Vagina (tissue), 2 donors: ENCODE results near the gene CD80. TPM values are rescaled to one million over a fixed set of nuclear protein-coding genes. Genes with fewer than 3 reads are reported as not detected.

Experiments used
- DNase-seq, 2 donors: peaks; one replicate each; pipeline ENCODE4 v3.0.0-alpha.2; 2017; ENCODE audit errors: extremely low spot score in 2 of 2
- H3K27ac ChIP-seq: fragments of 200-600 bp; sonication (generic); one replicate; pipeline ENCODE4 v1.5.1; 2019
- H3K27me3 ChIP-seq: fragments of 200-600 bp; sonication (generic); one replicate; pipeline ENCODE4 v1.5.1; 2019
- H3K36me3 ChIP-seq, 2 donors: fragments of 200-600 bp; sonication (generic); one replicate each; pipeline ENCODE4 v1.5.1; 2017 to 2019
- H3K4me1 ChIP-seq: fragments of 200-600 bp; sonication (generic); one replicate; pipeline ENCODE4 v1.5.1; 2019
- H3K4me3 ChIP-seq, 2 donors: fragments of 200-600 bp; sonication (generic); 1 replicate in 1 of 2; 2 replicates in 1 of 2; pipeline ENCODE4 v1.5.1; 2016 to 2019
- H3K9me3 ChIP-seq: fragments of 200-600 bp; sonication (generic); one replicate; pipeline ENCODE4 v1.5.1; 2019
- CTCF ChIP-seq, 3 experiments: fragments of 450-650 bp in 2 of 3; fragments of 200-600 bp in 1 of 3; sonication (generic) in 1 of 3; IDR thresholded peaks; one replicate each; pipeline ENCODE4 v1.5.1; 2017 to 2019; ENCODE audit warnings: antibody characterized with exemption in 3 of 3, mild to moderate bottlenecking in 2 of 3, moderate library complexity in 2 of 3
- POLR2A ChIP-seq, 2 donors: fragments of 450-650 bp; IDR thresholded peaks; one replicate each; pipeline ENCODE4 v1.6.1; 2017; ENCODE audit warnings: antibody characterized with exemption in 2 of 2, mild to moderate bottlenecking in 2 of 2, moderate library complexity in 2 of 2
- POLR2AphosphoS5 ChIP-seq, 2 donors: sonication (generic); formaldehyde crosslinking; IDR thresholded peaks; one replicate each; pipeline ENCODE4 v1.9.0; 2017; ENCODE audit warnings: antibody characterized with exemption in 2 of 2, mild to moderate bottlenecking in 2 of 2, low read depth in 1 of 2; ENCODE audit not compliant: insufficient read depth in 1 of 2
- intact Hi-C: fragments of 100-400 bp; cut with DNase I; formaldehyde crosslinking; loops from one replicate; pipeline ENCODE4 v1.15.1; 2023
- total RNA-seq: library from RNA; depleted of rRNA; stranded (reverse); fragments of >200 nt; gene quantifications from one replicate; pipeline ENCODE4 v1.2.3, GENCODE V29; 2016

The CD80 gene
- total RNA-seq, 1 donor from 2014 or later, result not detected

- Histone ChIP-seq H3K4me1 (peaks cover 8% of the 10 kb centered on the region), H3K4me3 (no peak overlapping the region), H3K36me3 (no peaks in the 10 kb centered on the region), H3K27ac (no peak overlapping the region), H3K27me3 (no peaks in the 10 kb centered on the region), H3K9me3 (no peaks in the 10 kb centered on the region)
- TF ChIP-seq CTCF (IDR thresholded peaks at IDR 0.05) (no peak), POLR2AphosphoS5 (IDR thresholded peaks at IDR 0.05; ENCODE audit: insufficient read depth in 1 of 2, low read depth in 1 of 2) (no peak), POLR2A (IDR thresholded peaks at IDR 0.05) (no peak)
- DNase-seq, result no peak
- intact Hi-C loops, result no loop called here
Observed at GRCh38 chr3:119585208-119585607, 25.8 kb upstream of the CD80 start.

DNA sequence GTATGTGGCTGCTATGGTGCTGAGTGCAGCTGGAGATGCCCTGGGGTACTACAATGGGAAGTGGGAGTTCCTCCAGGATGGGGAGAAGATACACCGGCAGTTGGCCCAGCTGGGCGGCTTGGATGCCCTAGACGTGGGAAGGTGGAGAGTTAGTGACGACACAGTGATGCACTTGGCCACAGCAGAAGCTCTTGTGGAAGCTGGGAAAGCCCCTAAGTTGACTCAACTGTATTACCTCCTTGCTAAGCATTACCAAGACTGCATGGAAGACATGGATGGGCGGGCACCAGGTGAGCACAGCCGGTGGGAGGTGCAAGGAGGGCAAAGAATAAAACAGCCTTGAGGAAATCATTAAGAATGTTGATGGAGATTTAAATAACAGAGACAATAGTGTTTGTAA lies 22.8 kb upstream of the CD80 start:
- TF ChIP-seq CTCF (IDR thresholded peaks at IDR 0.05), result no peak
- no peak for TF ChIP-seq POLR2AphosphoS5 (IDR thresholded peaks at IDR 0.05; ENCODE audit: insufficient read depth in 1 of 2, low read depth in 1 of 2)

DNA sequence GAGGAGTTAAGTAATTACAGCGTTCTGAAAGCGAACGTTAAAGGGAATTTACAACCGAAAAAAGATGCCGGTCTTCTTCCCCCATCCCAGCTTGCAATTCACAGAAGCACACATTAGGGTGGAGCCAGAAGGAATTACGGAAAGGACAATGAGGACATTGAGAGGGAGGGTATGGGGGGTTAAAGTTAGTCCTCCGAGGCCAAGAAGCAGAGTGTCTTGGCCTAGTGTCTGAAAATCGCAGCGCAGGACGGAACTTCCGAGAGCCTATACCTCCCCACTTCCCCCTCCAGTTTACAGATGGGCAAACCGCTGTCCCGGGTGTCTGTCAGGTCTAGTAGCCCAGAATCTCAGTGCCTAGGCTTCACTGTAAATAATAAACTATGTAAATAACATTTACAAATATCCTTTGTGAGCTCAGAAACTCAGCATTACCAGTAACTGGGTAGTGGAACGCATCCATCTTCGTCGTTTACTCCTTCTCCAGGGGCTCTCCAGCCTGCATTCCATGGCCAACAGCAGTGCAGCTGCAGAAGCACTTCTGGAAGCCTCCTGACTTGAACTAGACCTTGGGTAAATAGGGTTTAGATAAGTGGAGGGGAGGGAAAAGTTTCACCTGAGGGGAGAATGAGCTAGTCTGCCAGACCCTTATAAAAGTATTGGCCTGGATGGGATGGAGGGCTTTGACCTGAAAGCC lies 20.8 kb upstream of the CD80 start:
- Histone ChIP-seq H3K27me3 (no peaks in the 10 kb centered on the region), H3K36me3 (no peaks in the 10 kb centered on the region), H3K4me3 (peak overlapping the region; percentile 56 to 72), H3K9me3 (no peaks in the 10 kb centered on the region), H3K27ac (peak overlapping the region; percentile 88), H3K4me1 (peaks cover 19% of the 10 kb centered on the region)
- DNase-seq, result no peak
- intact Hi-C loops, result no loop called here
- no peak for TF ChIP-seq CTCF (IDR thresholded peaks at IDR 0.05)
- no peak for TF ChIP-seq POLR2AphosphoS5 (IDR thresholded peaks at IDR 0.05; ENCODE audit: insufficient read depth in 1 of 2, low read depth in 1 of 2)
- TF ChIP-seq POLR2A (IDR thresholded peaks at IDR 0.05), result no peak

More for the DNA sequence above, 22.8 kb upstream of the CD80 start:
- intact Hi-C loops, result no loop called here
- no peak overlapping the region for H3K27ac ChIP-seq
- no peaks in the 10 kb centered on the region for H3K9me3 ChIP-seq
- peaks cover 19% of the 10 kb centered on the region for H3K4me1 ChIP-seq
- H3K4me3 ChIP-seq, result no peak overlapping the region
- no peak for DNase-seq
- no peaks in the 10 kb centered on the region for H3K27me3 ChIP-seq
- H3K36me3 ChIP-seq, result no peaks in the 10 kb centered on the region

DNA sequence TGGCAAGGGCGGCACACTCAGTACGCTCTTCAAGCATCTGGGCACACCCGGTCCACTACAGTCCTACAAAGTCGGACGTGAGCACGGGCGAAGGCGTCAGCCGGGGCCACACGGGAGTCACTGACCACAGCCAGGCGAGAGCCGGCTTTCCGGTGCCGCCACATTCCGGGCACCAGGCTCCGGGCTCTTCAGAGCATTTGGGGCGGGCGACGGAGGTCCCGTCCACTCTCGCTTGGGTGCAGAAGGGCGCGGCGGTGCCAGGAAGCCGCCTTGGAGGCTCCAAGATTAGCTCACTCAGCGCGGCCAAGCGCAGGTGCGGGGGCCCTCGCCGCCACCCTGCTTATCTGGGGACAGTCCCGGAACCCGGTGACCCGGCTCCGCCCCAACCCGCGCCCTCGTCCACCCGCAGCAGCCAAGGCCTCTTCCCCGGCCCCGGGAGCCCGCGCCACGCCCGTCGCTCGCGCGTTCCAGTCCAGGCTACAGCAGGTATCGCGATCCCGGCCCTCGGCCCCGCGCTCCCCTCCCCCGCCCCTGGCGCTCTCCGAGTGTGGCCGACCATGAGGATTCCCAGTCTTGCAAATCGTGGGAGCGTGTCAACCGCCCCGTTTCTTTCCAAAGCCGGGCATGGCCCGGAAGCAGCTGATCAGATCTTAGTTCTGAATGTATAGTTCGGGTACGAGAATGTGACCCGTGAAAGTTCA lies 20.1 kb upstream of the CD80 start, which contains the start of gene ADPRH:
TSS of gene ADPRH (plus strand) at position 127 of the 701 bp plus-strand sequence. CDS start 2,678 bp downstream, outside the sequence.
- H3K4me3 ChIP-seq, result peak within 1 kb of the TSS; percentile 56 to 72
- TF ChIP-seq POLR2AphosphoS5 (IDR thresholded peaks at IDR 0.05; ENCODE audit: insufficient read depth in 1 of 2, low read depth in 1 of 2) (peak in 1 of 2 donors; percentile 72), CTCF (IDR thresholded peaks at IDR 0.05) (no peak), POLR2A (IDR thresholded peaks at IDR 0.05) (no peak)
- no peak for DNase-seq
- intact Hi-C loops, result no loop called here
- no peaks in the 10 kb centered on the region for H3K36me3 ChIP-seq
- H3K27ac ChIP-seq, result peak within 1 kb of the TSS; percentile 88
- H3K9me3 ChIP-seq, result no peaks in the 10 kb centered on the region
- H3K4me1 ChIP-seq, result peaks cover 19% of the 10 kb centered on the region
- H3K27me3 ChIP-seq, result no peaks in the 10 kb centered on the region

DNA sequence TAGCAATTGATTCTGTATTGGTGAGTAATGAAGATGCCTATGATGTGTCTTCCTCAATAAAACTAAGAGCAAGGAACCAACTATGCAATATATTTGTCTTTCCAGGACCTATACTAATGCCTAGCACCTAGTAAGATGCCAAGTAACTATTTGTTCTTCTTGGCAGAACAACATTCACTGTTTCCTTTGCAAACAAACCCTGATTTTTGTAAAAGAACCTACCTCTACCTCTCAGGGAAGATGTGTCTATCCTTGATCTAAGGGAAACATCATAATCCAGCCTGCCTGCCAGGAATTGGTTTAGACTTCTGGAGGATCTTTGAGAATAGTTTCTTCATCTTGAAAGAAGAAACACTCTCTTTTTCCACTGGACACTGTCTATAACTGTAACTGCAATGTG lies 16.1 kb upstream of the CD80 start:
- no peaks in the 10 kb centered on the region for H3K9me3 ChIP-seq
- no peak for DNase-seq
- intact Hi-C loops, result no loop called here

More for the DNA sequence above, 16.1 kb upstream of the CD80 start:
- Histone ChIP-seq H3K4me3 (no peak overlapping the region), H3K27me3 (no peaks in the 10 kb centered on the region), H3K36me3 (no peaks in the 10 kb centered on the region), H3K27ac (no peak overlapping the region), H3K4me1 (peaks cover 14% of the 10 kb centered on the region)
- no peak for TF ChIP-seq CTCF (IDR thresholded peaks at IDR 0.05)
